ENCODE measurements around the gene RHOD. TPM values are rescaled to one million over a fixed set of nuclear protein-coding genes. Genes with fewer than 3 reads are reported as not detected.
A peak's percentile ranks its signal among the peaks of the same experiment; 100 is the strongest.

Gene RHOD
- total and polyA plus RNA-seq, 12 donors, result 1.3 to 52.2 (median 3.5) TPM

GRCh38 chr11:67118801-67119584 is 62.3 kb downstream of the RHOD start, which contains the start of gene KDM2A:
Gene KDM2A (plus strand): TSS chr11:67119263. CDS start chr11:67121317, 2,054 bp downstream.
- intact Hi-C loops (cut with DNase I), result no loop called here
- no peaks in the 10 kb centered on the region for H3K27me3 ChIP-seq
- WGBS, 4 donors, result 0 to 1% (median 0%) methylated on average over 1 to 86 of the region's 97 CpGs
- H3K36me3 ChIP-seq (replicated peaks in 1 of 2), result peaks cover 0 to 3% of the 10 kb centered on the region in 2 donors
- peak within 1 kb of the TSS; percentile 1 to 99 (median 96) for H3K27ac ChIP-seq
- H3K9me3 ChIP-seq (replicated peaks in 1 of 3), result no peaks in the 10 kb centered on the region
- DNase-seq, result peak; percentile 99 to 100 (median 99)
- peak within 1 kb of the TSS; percentile 49 to 99 (median 63) for H3K4me3 ChIP-seq
- peaks cover 7 to 28% of the 10 kb centered on the region in 2 donors for H3K4me1 ChIP-seq (replicated peaks in 1 of 2)
- peak; percentile 53 to 83 for TF ChIP-seq POLR2A (IDR thresholded peaks at IDR 0.05)
- TF ChIP-seq CTCF (IDR thresholded peaks at IDR 0.05), result peak in 1 of 6 experiments; percentile 31

GRCh38 chr11:67119585-67120391 is 63.1 kb downstream of the RHOD start:
- intact Hi-C loops (cut with DNase I), result no loop called here
- 0 to 1% (median 1%) methylated on average over 15 to 61 of the region's 61 CpGs for WGBS, 4 donors
- Histone ChIP-seq H3K27me3 (no peaks in the 10 kb centered on the region), H3K9me3 (replicated peaks in 1 of 3) (no peaks in the 10 kb centered on the region), H3K4me3 (peak overlapping the region; percentile 49 to 99 (median 63)), H3K4me1 (replicated peaks in 1 of 2) (peaks cover 7 to 28% of the 10 kb centered on the region in 2 donors), H3K27ac (peak overlapping the region; percentile 1 to 99 (median 96)), H3K36me3 (replicated peaks in 1 of 2) (peaks cover 0 to 6% of the 10 kb centered on the region in 2 donors)
- TF ChIP-seq POLR2A (IDR thresholded peaks at IDR 0.05) (no peak), CTCF (IDR thresholded peaks at IDR 0.05) (peak in 2 of 6 experiments; percentile 15 to 39)
- DNase-seq, result peak; percentile 19 to 64 (median 40)

GRCh38 chr11:67120456-67120855 is 63.8 kb downstream of the RHOD start:
- peaks cover 0 to 12% of the 10 kb centered on the region in 2 donors for H3K36me3 ChIP-seq (replicated peaks in 1 of 2)
- H3K27ac ChIP-seq, result peak overlapping the region; percentile 1 to 99 (median 96)
- no peaks in the 10 kb centered on the region for H3K27me3 ChIP-seq
- TF ChIP-seq POLR2A (IDR thresholded peaks at IDR 0.05) (no peak), CTCF (IDR thresholded peaks at IDR 0.05) (no peak)
- 0 to 2% (median 1%) methylated on average over 12 of the region's 12 CpGs for WGBS, 4 donors
- H3K4me1 ChIP-seq (replicated peaks in 1 of 2), result peaks cover 7 to 28% of the 10 kb centered on the region in 2 donors
- H3K4me3 ChIP-seq, result peak overlapping the region; percentile 8 to 99 (median 63)
- H3K9me3 ChIP-seq (replicated peaks in 1 of 3), result no peaks in the 10 kb centered on the region
- intact Hi-C loops (cut with DNase I), result no loop called here
- peak in 1 of 7 donors; percentile 13 for DNase-seq
